Natural killer cell treated with Interleukin-12 subunit alpha and Interleukin-12 subunit beta and Interleukin-15 and Interleukin-18, amount 100 ng/mL, for 72 hours (primary cell): Measurements from ENCODE around the gene PDE7B. TPM values are rescaled to one million over a fixed set of nuclear protein-coding genes. Genes with fewer than 3 reads are reported as not detected.

ENCODE experiments used
- ATAC-seq, 2 donors: fragments of 150-1000 bp; cut with Tn5 transposase in 1 of 2; sonication (Bioruptor Pico), chemical (Tn5 transposase) in 1 of 2; 2 replicates each; pipeline ENCODE4 v1.10.0; 2021
- DNase-seq: peaks from one replicate; pipeline ENCODE4 v3.0.0; 2022; ENCODE audit warnings: low spot score
- H3K27ac Mint-ChIP-seq, 2 donors: 1 replicate in 1 of 2; 2 replicates in 1 of 2; pipeline ENCODE4 v1.8.0; 2022; ENCODE audit warnings: mixed read lengths in 2 of 2, mild to moderate bottlenecking in 1 of 2, moderate library complexity in 1 of 2
- H3K27me3 Mint-ChIP-seq, 2 donors: 1 replicate in 1 of 2; 2 replicates in 1 of 2; pipeline ENCODE4 v1.8.0; 2022; ENCODE audit warnings: mixed read lengths in 2 of 2
- H3K36me3 Mint-ChIP-seq: one replicate; pipeline ENCODE4 v1.8.0; 2022; ENCODE audit warnings: mixed read lengths
- H3K4me1 Mint-ChIP-seq, 2 donors: 1 replicate in 1 of 2; 2 replicates in 1 of 2; pipeline ENCODE4 v1.8.0; 2022; ENCODE audit warnings: low read depth in 2 of 2, mixed read lengths in 2 of 2, mild to moderate bottlenecking in 1 of 2
- H3K4me3 Mint-ChIP-seq: one replicate; pipeline ENCODE4 v1.8.0; 2022; ENCODE audit warnings: mixed read lengths
- H3K9me3 Mint-ChIP-seq: 2 replicates; pipeline ENCODE4 v1.8.0; 2022; ENCODE audit warnings: mixed read lengths
- total RNA-seq, 2 donors: library from RNA; stranded (reverse); gene quantifications; one replicate each; pipeline ENCODE4 v1.2.3, GENCODE V29; 2022

PDE7B gene
- total RNA-seq, 2 donors from 2014 or later: 0.14 TPM; not detected in 1

DNA sequence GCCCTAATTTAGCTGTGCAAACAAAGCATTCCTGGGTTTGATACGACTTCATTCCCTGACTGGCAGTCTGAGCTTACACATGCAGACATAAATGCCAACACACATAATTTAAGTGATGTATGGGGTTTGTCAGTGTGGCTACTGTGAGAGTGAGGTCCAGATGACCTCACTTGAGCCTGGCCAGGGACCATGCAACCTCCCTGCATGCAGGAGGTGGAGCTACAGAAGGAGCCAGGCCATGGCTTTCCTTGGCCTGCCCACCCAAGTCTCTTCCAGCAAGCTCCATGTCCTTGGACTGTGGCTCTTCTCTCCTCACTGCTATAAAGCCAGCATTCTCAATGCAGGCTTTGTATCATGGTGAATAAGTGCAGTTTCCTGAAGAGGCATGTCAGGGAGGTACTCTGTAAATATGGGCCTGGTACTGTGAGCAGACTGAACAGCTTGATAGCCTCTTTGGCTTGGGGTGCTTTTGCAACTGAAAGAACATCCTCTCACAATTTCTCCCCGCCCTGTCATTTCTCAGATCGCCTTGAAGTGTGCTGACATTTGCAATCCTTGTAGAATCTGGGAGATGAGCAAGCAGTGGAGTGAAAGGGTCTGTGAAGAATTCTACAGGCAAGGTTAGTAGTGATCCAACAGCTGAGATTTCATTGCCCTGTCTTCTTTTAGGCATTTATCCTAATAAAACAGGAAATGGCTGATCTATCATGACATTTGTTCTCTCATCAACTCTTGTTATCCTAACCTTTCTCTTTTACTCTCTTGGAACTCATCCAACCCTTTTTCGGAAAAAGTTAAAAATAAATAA, 329.4 kb downstream of the PDE7B start:
- Mint-ChIP-seq H3K4me3 (no peak overlapping the region), H3K36me3 (no peaks in the 10 kb centered on the region), H3K9me3 (no peaks in the 10 kb centered on the region), H3K4me1 (no peaks in the 10 kb centered on the region), H3K27me3 (peaks cover 0 to 8% of the 10 kb centered on the region in 2 donors), H3K27ac (no peak overlapping the region)
- ATAC-seq (peak in 1 of 2 donors; percentile 28), DNase-seq (no peak)

DNA sequence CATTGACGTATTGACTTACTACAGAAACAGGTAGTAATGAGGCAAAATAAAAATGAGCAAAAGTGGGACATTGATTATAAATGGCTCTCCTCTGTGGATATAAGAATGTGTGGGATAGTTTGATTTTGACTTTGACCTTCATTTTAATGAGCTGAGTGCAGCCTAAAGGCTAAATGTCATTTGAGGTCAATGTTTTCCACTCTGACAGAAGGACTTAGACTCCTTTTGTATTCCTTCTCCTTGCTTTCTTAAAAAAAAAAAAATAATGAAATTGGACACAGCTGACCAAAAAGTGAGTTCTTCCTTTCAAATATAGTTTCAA, 330.0 kb downstream of the PDE7B start:
- Mint-ChIP-seq H3K9me3 (no peaks in the 10 kb centered on the region), H3K4me3 (no peak overlapping the region), H3K27ac (no peak overlapping the region), H3K36me3 (no peaks in the 10 kb centered on the region), H3K4me1 (no peaks in the 10 kb centered on the region), H3K27me3 (peaks cover 0 to 8% of the 10 kb centered on the region in 2 donors)
- ATAC-seq: no peak
- no peak for DNase-seq

DNA sequence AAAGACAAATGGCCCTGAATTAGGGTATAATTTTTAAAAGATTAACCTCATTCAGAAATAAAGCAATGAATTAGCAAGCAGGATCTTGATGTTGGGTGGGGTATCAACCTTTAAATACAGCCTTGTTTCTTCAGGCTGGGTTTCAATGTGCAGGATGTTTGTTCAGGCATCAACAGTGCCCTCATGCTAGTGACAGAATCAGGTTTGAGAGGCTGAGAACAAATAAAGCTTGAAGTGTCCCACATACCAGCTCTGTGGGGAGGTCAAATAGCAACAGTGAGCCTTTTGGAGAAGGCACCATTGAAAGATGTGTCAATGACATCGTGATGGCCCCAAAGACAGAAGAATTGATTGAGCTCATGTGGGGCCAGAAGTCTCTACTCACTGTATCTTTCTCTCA, 330.4 kb downstream of the PDE7B start:
- H3K27me3 Mint-ChIP-seq: peaks cover 0 to 8% of the 10 kb centered on the region in 2 donors
- DNase-seq (no peak), ATAC-seq (no peak)
- H3K9me3 Mint-ChIP-seq: no peaks in the 10 kb centered on the region
- no peaks in the 10 kb centered on the region for H3K36me3 Mint-ChIP-seq
- H3K27ac Mint-ChIP-seq: no peak overlapping the region
- no peaks in the 10 kb centered on the region for H3K4me1 Mint-ChIP-seq
- no peak overlapping the region for H3K4me3 Mint-ChIP-seq

DNA sequence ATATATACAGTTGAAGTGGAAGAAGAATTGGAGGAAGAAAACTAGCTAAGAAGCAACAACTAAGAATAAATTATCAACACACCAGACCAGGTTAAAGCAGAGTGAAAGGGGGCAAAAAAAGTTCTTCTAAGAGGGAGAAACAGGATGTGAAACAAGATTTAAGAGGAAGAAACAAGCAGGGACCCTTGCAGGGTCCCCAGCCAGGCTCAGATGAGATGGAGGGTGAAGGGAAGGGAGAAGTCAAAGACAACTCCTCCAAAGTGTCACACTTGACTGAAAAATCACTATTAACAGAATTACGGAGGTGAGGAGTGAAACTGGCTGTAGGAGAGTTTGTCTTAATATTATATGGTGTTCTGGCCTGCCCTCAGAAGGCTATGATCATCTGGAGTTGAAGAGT, 333.2 kb downstream of the PDE7B start:
- Mint-ChIP-seq H3K4me1 (no peaks in the 10 kb centered on the region), H3K4me3 (no peak overlapping the region), H3K9me3 (no peaks in the 10 kb centered on the region), H3K36me3 (no peaks in the 10 kb centered on the region), H3K27ac (no peak overlapping the region), H3K27me3 (peaks cover 3 to 8% of the 10 kb centered on the region in 2 donors)
- DNase-seq (no peak), ATAC-seq (no peak)

DNA sequence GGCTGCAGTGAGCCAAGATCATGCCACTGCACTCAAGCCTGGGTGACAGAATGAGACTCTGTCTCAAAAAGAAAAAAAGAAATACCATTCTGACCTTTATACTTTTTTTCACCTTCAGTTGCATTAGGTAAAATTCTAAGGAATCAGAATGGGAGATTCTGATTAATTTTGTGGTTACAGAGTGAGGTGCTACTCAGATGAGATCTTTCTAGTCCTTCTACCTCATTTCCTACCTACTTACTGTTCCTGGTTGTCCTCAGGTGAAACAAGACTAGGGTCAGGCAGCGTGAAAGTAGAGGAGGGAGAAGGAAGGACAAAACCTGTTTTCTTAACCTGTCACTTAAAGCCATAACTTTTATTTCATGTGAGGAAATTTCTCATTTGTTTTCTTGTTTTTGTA, 334.9 kb downstream of the PDE7B start:
- Mint-ChIP-seq H3K27ac (no peak overlapping the region), H3K9me3 (no peaks in the 10 kb centered on the region), H3K4me1 (no peaks in the 10 kb centered on the region), H3K4me3 (no peak overlapping the region), H3K27me3 (peaks cover 6 to 14% of the 10 kb centered on the region in 2 donors), H3K36me3 (no peaks in the 10 kb centered on the region)
- ATAC-seq (no peak), DNase-seq (no peak)

DNA sequence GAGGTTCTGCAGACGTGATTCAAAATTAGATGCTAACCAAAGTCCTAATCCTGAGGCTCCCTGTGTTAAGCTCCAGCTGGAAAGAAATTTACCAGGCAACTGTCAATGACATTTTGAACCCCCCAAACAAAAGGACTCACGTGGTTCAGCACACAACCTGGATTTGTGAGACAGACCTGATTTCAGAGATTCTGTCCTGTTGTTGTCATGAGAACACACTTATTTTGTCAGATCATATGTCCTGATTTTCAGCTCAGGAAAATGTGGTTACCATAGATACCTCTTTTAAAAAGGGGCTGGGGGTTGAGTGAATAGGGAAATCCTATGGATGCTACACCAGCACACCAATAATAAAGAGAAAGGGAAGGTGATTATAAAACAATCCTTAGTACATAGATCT, 337.0 kb downstream of the PDE7B start:
- DNase-seq (no peak), ATAC-seq (no peak)
- Mint-ChIP-seq H3K9me3 (no peaks in the 10 kb centered on the region), H3K27me3 (peaks cover 6 to 16% of the 10 kb centered on the region in 2 donors), H3K36me3 (no peaks in the 10 kb centered on the region), H3K27ac (no peak overlapping the region), H3K4me1 (no peaks in the 10 kb centered on the region), H3K4me3 (no peak overlapping the region)

DNA sequence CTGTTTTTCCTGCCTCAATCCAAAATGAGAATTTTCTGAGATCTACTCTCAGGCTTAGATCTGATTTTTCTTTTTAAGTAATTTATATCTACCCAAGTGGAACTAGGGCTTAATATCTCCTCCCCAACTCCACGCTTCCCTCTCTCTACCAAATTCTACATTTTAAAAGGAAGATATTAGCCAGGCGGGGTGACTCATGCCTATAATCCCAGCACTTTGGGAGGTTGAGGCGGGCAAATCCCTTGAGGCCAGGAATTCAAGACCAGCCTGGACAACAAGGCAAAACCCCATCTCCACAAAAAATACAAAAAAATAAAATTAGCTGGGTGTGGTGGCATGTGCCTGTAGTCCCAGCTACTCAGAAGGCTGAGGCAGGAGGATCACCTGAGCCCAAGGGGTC, 337.6 kb downstream of the PDE7B start:
- Mint-ChIP-seq H3K4me3 (no peak overlapping the region), H3K27ac (no peak overlapping the region)

DNA sequence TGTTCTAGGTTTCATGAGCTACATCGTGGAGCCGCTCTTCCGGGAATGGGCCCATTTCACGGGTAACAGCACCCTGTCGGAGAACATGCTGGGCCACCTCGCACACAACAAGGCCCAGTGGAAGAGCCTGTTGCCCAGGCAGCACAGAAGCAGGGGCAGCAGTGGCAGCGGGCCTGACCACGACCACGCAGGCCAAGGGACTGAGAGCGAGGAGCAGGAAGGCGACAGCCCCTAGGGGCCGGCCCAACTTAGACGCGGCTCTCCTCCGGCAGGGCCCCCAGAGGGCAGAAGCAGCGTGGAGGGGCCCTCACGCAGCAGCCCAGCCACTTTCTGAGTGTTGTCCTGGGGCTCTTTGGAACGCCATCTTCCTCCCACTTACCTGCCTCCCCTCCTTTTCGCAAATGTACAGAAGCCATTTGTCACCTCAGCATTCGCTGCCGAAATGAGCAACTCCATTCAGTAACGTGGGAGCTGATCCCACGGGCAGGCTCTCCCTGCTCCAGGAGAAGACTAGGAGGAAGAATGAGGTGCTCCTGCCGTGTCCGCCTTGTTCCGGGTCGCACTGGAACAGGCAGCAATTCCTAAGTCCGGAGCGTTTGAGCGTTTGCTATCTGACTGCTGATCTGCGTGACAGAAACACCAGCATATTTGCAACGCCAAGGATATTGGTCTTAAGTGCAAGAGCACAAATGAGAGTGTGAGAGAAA, 340.3 kb downstream of the PDE7B start:
- no peaks in the 10 kb centered on the region for H3K4me1 Mint-ChIP-seq
- H3K27ac Mint-ChIP-seq: no peak overlapping the region

More for the DNA sequence above, 337.6 kb downstream of the PDE7B start:
- H3K4me1 Mint-ChIP-seq: no peaks in the 10 kb centered on the region
- H3K9me3 Mint-ChIP-seq: no peaks in the 10 kb centered on the region
- H3K27me3 Mint-ChIP-seq: peaks cover 6 to 19% of the 10 kb centered on the region in 2 donors
- DNase-seq (no peak), ATAC-seq (no peak)
- H3K36me3 Mint-ChIP-seq: no peaks in the 10 kb centered on the region

DNA sequence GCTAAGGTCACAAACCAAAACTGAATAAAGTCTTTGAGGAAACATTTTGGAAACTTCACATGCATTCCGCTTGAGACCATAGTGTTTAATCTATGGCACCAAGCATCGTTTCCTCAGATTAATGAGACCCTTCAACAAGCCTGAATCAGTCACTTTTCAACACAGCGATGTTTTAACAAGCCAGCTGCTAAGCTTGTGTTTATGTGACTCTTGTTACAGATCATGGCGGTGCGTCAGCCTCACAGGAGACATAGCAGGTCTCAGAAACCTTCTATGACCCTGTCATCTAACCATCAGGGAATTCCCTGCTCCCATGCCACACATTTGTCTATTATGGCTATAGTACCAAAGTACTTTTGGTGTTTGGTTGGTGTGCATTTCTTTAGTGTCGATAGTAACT, 341.4 kb downstream of the PDE7B start:
- no peak for ATAC-seq
- H3K27me3 Mint-ChIP-seq: peaks cover 4 to 11% of the 10 kb centered on the region in 2 donors
- no peaks in the 10 kb centered on the region for H3K36me3 Mint-ChIP-seq
- no peaks in the 10 kb centered on the region for H3K4me1 Mint-ChIP-seq
- no peaks in the 10 kb centered on the region for H3K9me3 Mint-ChIP-seq
- DNase-seq: no peak
- no peak overlapping the region for H3K4me3 Mint-ChIP-seq
- no peak overlapping the region for H3K27ac Mint-ChIP-seq

More for the DNA sequence above, 340.3 kb downstream of the PDE7B start:
- DNase-seq (no peak), ATAC-seq (peak in 1 of 2 donors; percentile 38)
- H3K36me3 Mint-ChIP-seq: no peaks in the 10 kb centered on the region
- H3K9me3 Mint-ChIP-seq: no peaks in the 10 kb centered on the region
- peaks cover 6 to 11% of the 10 kb centered on the region in 2 donors for H3K27me3 Mint-ChIP-seq
- no peak overlapping the region for H3K4me3 Mint-ChIP-seq

DNA sequence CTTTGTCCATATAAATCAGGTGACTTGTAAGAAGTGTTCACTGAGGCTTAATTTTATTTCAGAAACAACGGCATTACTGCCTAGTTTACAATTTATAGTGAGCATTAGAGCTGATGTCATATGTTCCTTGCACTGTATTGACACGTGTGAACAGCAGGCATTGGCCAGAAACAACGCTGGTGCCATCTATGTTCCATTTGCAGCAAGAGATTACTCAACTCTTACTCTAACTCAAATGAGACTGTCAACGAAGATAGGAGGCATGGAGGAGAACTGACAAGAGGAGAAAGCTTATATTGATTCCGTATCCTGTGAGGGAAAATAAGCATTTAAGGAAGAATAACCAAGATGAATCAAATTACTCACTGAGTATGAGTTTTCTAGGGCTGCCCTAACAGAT, 350.2 kb downstream of the PDE7B start:
- Mint-ChIP-seq H3K27me3 (peaks cover 0 to 4% of the 10 kb centered on the region in 2 donors), H3K4me3 (no peak overlapping the region), H3K27ac (no peak overlapping the region), H3K36me3 (no peaks in the 10 kb centered on the region), H3K9me3 (no peaks in the 10 kb centered on the region), H3K4me1 (no peaks in the 10 kb centered on the region)
- DNase-seq (no peak), ATAC-seq (no peak)

DNA sequence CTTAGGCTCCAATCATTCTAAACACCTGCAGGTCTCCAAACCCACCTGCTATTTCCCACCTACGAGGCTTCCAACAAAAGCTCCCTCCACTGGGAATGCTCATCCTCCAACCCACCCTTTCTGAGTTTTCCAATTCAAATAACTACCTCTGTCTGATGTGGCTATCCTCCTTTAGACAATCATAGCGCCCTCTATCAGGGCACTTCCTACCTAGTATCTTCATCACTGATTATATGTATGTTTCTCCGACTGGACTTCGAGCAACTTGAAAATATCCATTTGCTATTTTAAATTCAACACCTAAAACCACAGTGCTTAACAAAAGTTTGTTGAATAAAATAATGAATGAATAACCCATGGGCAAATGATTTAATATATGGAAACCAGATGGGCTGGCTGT, 357.3 kb downstream of the PDE7B start:
- Mint-ChIP-seq H3K36me3 (no peaks in the 10 kb centered on the region), H3K27ac (no peak overlapping the region), H3K4me3 (no peak overlapping the region), H3K27me3 (peaks cover 5 to 16% of the 10 kb centered on the region in 2 donors), H3K9me3 (no peaks in the 10 kb centered on the region), H3K4me1 (no peaks in the 10 kb centered on the region)
- ATAC-seq (no peak), DNase-seq (no peak)

DNA sequence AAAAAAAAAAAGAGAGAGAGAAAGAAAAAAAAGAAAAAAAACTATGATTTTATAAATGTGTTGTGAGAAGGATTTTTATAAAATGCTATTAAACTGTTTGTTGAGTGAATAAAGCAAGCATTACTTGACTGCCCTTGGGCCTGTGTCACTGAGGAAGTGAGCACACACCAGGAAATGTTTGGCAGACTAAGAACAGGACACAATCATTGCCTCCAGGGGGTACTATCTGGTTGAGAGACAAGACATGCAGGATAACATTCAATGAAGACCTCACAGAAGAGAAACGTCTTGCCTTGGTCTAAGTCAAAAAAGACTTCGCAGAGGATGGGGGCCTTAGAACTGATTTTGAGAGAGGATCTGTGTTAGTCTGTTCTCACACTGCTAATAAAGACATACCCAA, 358.0 kb downstream of the PDE7B start:
- Mint-ChIP-seq H3K9me3 (no peaks in the 10 kb centered on the region), H3K4me1 (no peaks in the 10 kb centered on the region), H3K36me3 (no peaks in the 10 kb centered on the region), H3K27me3 (peaks cover 5 to 16% of the 10 kb centered on the region in 2 donors), H3K27ac (no peak overlapping the region), H3K4me3 (no peak overlapping the region)
- DNase-seq (no peak), ATAC-seq (no peak)

DNA sequence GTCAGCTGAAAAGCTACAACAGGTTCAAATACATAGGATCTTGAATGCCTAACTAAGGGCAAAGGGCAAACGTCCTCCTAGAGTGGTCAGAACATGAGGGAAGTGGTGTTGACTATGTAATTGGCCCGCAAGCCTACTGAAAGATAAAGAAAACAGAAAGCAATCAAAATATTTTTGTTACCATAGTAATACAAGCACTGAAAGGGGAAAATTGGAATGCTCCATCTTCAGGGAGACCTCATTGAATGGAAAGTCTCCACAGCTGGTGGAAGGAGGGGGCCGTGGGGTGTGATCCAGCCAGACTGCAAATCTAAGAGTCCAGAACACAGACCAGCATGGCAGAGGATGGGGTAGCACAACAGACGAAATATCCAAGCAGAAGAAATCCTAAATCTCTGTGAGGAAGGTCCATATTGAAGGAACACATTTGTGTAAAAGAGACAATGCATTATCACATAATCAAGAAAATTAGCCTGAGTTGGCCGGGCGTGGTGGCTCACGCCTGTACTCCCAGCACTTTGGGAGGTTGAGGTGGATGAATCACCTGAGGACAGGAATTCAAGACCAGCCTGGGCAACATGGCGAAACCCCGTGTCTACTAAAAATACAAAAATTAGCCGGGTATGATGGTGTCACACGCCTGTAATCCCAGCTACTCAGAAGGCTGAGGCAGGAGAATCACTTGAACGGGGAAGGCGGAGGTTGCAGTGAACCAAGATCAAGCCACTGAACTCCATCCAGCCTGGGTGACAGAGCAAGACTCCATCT, 359.1 kb downstream of the PDE7B start:
- H3K9me3 Mint-ChIP-seq: no peaks in the 10 kb centered on the region
- H3K27ac Mint-ChIP-seq: no peak overlapping the region
- H3K36me3 Mint-ChIP-seq: no peaks in the 10 kb centered on the region
- peaks cover 5 to 16% of the 10 kb centered on the region in 2 donors for H3K27me3 Mint-ChIP-seq
- ATAC-seq: no peak
- no peaks in the 10 kb centered on the region for H3K4me1 Mint-ChIP-seq
- H3K4me3 Mint-ChIP-seq: no peak overlapping the region
- no peak for DNase-seq

DNA sequence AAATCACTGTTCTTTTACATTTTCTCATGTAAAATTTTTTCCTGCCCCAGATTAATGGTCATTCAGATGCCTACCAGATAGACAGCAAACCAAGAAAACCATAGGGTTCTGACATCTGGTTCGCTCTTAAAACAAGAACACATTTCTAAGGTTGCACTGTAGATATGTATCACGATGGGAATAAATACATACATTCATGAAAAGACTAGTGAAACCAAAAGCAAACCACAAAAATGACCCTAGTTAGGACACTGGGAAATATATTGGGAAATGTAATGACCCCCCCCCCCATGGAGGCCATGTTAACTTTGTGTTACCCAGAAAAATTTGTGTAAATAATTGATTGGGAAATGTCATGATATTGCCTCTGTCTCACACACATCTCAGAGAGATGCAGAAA, 361.1 kb downstream of the PDE7B start:
- ATAC-seq: no peak

More for the DNA sequence above, 361.1 kb downstream of the PDE7B start:
- Mint-ChIP-seq H3K4me3 (no peak overlapping the region), H3K36me3 (no peaks in the 10 kb centered on the region), H3K9me3 (no peaks in the 10 kb centered on the region), H3K27me3 (peaks cover 0 to 16% of the 10 kb centered on the region in 2 donors), H3K4me1 (no peaks in the 10 kb centered on the region), H3K27ac (no peak overlapping the region)
- no peak for DNase-seq
